Stomach (tissue), 4 donors: ENCODE measurements around the gene RNF20.

Source experiments
- CTCF ChIP-seq, 7 experiments: fragments of 450-650 bp in 4 of 7; fragments of 200-600 bp in 3 of 7; sonication (generic) in 3 of 7; IDR thresholded peaks; one replicate each; pipeline ENCODE4 v1.5.1; 2016 to 2019; ENCODE audit warnings: antibody characterized with exemption in 7 of 7, control low read depth in 2 of 7, mild to moderate bottlenecking in 1 of 7
- EP300 ChIP-seq: sonication (generic); formaldehyde crosslinking; IDR thresholded peaks from one replicate; pipeline ENCODE4 v1.6.1; 2017; ENCODE audit warnings: antibody characterized with exemption
- POLR2A ChIP-seq, 4 donors: fragments of 450-650 bp; IDR thresholded peaks; one replicate each; pipeline ENCODE4 v1.6.1; 2016; ENCODE audit warnings: antibody characterized with exemption in 4 of 4, control low read depth in 2 of 4, mild to moderate bottlenecking in 1 of 4, moderate library complexity in 1 of 4
- POLR2AphosphoS5 ChIP-seq, 3 donors: sonication (generic); formaldehyde crosslinking; IDR thresholded peaks; one replicate each; pipeline ENCODE4 v1.6.1; 2016; ENCODE audit warnings: antibody characterized with exemption in 3 of 3

GRCh38 chr9:101587332-101588043, 53.8 kb downstream of the RNF20 start:
- TF ChIP-seq CTCF (IDR thresholded peaks at IDR 0.05): no peak
- no peak for TF ChIP-seq EP300
- TF ChIP-seq POLR2A (IDR thresholded peaks at IDR 0.05): no peak
- no peak for TF ChIP-seq POLR2AphosphoS5 (IDR thresholded peaks at IDR 0.05)
